MCF 10A (cell line): Measurements from ENCODE around the gene CPNE4. TPM values are rescaled to one million over a fixed set of nuclear protein-coding genes. Genes with fewer than 3 reads are reported as not detected.
A peak's percentile ranks its signal among the peaks of the same experiment; 100 is the strongest.

ENCODE experiments used
- BruUV-seq: library from RNA; stranded (reverse); fragments of 400-500 nt; replicated peaks from 2 replicates; lab custom pipeline; 2021; lab: Mats Ljungman, UMichigan
- CTCF ChIA-PET: fragments of 300-600 bp; sonication (Branson Sonifier 250); formaldehyde crosslinking; extraction: SDS; loops from one replicate; lab custom pipeline; 2021; ENCODE audit warnings: antibody characterized with exemption, inconsistent platforms; lab: Yijun Ruan, JAX
- POLR2A ChIA-PET: fragments of 300-600, 350-650 bp; sonication (Branson Sonifier 250); formaldehyde crosslinking; extraction: SDS; loops from one replicate; lab custom pipeline; 2020; ENCODE audit warnings: antibody characterized with exemption, inconsistent platforms; lab: Yijun Ruan, JAX
- DNase-seq: peaks from one replicate; pipeline ENCODE4 v3.0.0-alpha.2; 2018; ENCODE audit not compliant: unreplicated experiment
- H3K27ac Mint-ChIP-seq: one replicate; pipeline ENCODE4 v1.8.0; 2022; ENCODE audit warnings: mild to moderate bottlenecking, low read depth, mixed read lengths; ENCODE audit not compliant: unreplicated experiment
- H3K27me3 Mint-ChIP-seq: one replicate; pipeline ENCODE4 v1.8.0; 2022; ENCODE audit warnings: mixed read lengths; ENCODE audit not compliant: insufficient read depth, unreplicated experiment
- H3K36me3 Mint-ChIP-seq: one replicate; pipeline ENCODE4 v1.8.0; 2022; ENCODE audit warnings: mild to moderate bottlenecking, moderate library complexity, mixed read lengths; ENCODE audit not compliant: insufficient read depth, unreplicated experiment
- H3K4me1 Mint-ChIP-seq: one replicate; pipeline ENCODE4 v1.8.0; 2022; ENCODE audit warnings: mixed read lengths; ENCODE audit not compliant: insufficient read depth, unreplicated experiment
- H3K4me3 Mint-ChIP-seq: one replicate; pipeline ENCODE4 v1.8.0; 2022; ENCODE audit warnings: mild to moderate bottlenecking, moderate library complexity, mixed read lengths; ENCODE audit not compliant: unreplicated experiment
- H3K9me3 Mint-ChIP-seq: one replicate; pipeline ENCODE4 v1.8.0; 2022; ENCODE audit warnings: mixed read lengths; ENCODE audit not compliant: unreplicated experiment
- intact Hi-C: fragments of 100-400 bp; cut with micrococcal nuclease; formaldehyde crosslinking; loops from 2 replicates; pipeline ENCODE4 v1.14.1; 2022
- total RNA-seq: library from RNA; stranded (reverse); gene quantifications from 2 replicates; pipeline ENCODE4 v1.2.3, GENCODE V29; 2022
- TF ChIP-seq, protein P1 (sequence below): fragments of 200-600 bp; IDR thresholded peaks from one replicate; pipeline ENCODE4 v1.8.0; 2022; ENCODE audit warnings: antibody characterized with exemption, mild to moderate bottlenecking; ENCODE audit not compliant: unreplicated experiment

Gene CPNE4
- total RNA-seq, 1 experiment from 2014 or later, result not detected

DNA sequence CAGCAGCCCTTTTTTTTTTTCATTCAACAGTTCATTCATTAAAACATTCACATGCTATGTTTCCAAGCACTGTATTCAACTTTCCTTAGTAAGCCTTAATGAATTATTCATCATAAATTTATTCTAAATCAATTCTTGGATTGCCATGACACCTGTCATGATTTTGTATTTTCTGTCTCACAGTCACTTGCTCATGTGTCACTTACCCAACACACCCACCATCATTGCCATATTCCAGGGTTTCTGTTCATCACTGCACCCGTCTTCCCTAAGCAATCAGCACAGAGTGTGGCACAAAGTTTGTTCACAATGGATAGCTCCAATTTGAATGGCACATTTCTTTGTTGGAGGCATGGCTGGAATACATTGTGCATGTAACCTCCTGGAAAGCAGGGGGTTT is 27.2 kb downstream of the CPNE4 start:
- DNase-seq, result no peak
- no peak overlapping the region for H3K27ac Mint-ChIP-seq

DNA sequence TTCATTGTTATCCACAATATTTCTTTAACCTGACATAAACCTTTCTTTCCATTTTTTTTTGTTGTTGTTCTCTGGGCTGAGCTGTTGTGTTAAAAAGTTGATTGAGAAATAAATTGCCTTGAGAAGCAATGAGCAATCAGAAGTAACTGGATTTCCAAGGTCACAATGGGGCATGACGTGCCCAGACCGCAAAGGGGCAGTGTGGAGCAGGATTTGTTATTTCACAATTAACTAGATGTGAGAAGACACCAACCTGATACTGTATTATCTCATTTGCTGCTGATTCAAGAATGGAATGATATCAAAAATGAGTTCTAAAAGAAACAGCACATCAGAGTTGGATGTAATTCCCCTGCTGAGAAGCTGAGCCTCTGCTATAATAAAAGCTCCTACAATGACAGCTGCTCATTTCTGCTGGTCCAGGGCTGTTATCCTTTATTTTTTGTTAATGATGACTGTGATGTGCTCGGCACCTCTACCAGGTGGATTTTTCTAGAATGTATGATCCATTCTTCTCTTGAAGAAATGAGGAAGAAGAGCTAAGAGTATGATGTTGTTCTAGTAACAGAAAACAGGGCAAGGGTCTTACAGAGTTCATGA is 28.1 kb downstream of the CPNE4 start:
- no peak overlapping the region for H3K4me3 Mint-ChIP-seq
- H3K27me3 Mint-ChIP-seq, result no peaks in the 10 kb centered on the region
- no TSS peak for BruUV-seq
- TF ChIP-seq, protein P1, sequence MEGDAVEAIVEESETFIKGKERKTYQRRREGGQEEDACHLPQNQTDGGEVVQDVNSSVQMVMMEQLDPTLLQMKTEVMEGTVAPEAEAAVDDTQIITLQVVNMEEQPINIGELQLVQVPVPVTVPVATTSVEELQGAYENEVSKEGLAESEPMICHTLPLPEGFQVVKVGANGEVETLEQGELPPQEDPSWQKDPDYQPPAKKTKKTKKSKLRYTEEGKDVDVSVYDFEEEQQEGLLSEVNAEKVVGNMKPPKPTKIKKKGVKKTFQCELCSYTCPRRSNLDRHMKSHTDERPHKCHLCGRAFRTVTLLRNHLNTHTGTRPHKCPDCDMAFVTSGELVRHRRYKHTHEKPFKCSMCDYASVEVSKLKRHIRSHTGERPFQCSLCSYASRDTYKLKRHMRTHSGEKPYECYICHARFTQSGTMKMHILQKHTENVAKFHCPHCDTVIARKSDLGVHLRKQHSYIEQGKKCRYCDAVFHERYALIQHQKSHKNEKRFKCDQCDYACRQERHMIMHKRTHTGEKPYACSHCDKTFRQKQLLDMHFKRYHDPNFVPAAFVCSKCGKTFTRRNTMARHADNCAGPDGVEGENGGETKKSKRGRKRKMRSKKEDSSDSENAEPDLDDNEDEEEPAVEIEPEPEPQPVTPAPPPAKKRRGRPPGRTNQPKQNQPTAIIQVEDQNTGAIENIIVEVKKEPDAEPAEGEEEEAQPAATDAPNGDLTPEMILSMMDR, result peak; percentile 39
- H3K4me1 Mint-ChIP-seq, result no peaks in the 10 kb centered on the region
- CTCF ChIA-PET, result interaction anchor here (0.6 to 6.9 kb wide), 25 partner anchors 9 to 976 kb away, joined by 3 to 49 read pairs (median 3); partner anchors contain the start of gene CPNE4
- no peaks in the 10 kb centered on the region for H3K9me3 Mint-ChIP-seq
- H3K36me3 Mint-ChIP-seq, result no peaks in the 10 kb centered on the region
- H3K27ac Mint-ChIP-seq, result no peak overlapping the region
- peak; percentile 71 for DNase-seq
- POLR2A ChIA-PET, result no interaction called here
- intact Hi-C loops, result loop anchor here (1.0 kb wide), 2 partner anchors 23 to 174 kb away; no protein-coding TSS in a partner anchor

More for the DNA sequence above, 27.2 kb downstream of the CPNE4 start:
- Mint-ChIP-seq H3K36me3 (no peaks in the 10 kb centered on the region), H3K27me3 (no peaks in the 10 kb centered on the region), H3K4me1 (no peaks in the 10 kb centered on the region), H3K4me3 (no peak overlapping the region), H3K9me3 (no peaks in the 10 kb centered on the region)
- ChIA-PET CTCF (interaction anchor here (0.5 to 6.9 kb wide), 16 partner anchors 8 to 976 kb away, joined by 3 to 49 read pairs (median 6); partner anchors contain the start of gene CPNE4), POLR2A (no interaction called here)
- intact Hi-C loops, result no loop called here
- no TSS peak for BruUV-seq
- TF ChIP-seq, protein P1, result no peak

DNA sequence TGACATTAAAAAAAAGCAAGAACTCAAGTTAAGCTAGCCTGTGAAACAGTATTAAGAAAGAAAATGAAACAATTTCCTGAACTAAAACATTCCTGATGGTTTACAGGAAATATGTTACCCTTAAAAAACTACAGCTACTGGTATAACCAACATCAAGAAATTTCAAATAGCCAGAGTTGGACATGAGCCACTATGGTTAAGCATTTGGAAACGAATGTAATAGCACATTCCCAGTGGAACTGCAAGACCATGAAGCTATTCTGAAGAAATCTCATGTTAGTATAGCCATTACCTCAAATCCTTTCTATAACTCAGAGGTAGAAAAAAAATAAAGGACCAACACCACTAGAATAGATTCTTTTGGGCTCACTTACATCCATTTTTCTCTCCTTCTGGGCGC is 30.2 kb downstream of the CPNE4 start:
- Mint-ChIP-seq H3K4me3 (no peak overlapping the region), H3K4me1 (no peaks in the 10 kb centered on the region), H3K36me3 (no peaks in the 10 kb centered on the region), H3K27ac (no peak overlapping the region), H3K27me3 (peaks cover 9% of the 10 kb centered on the region), H3K9me3 (no peaks in the 10 kb centered on the region)
- no peak for DNase-seq
- ChIA-PET POLR2A (no interaction called here), CTCF (interaction anchor here (0.6 to 0.9 kb wide), 5 partner anchors 9 to 986 kb away, joined by 3 to 4 read pairs (median 3); partner anchors contain the start of gene CPNE4)
- TF ChIP-seq, protein P1, result no peak
- intact Hi-C loops, result no loop called here
- no TSS peak for BruUV-seq

DNA sequence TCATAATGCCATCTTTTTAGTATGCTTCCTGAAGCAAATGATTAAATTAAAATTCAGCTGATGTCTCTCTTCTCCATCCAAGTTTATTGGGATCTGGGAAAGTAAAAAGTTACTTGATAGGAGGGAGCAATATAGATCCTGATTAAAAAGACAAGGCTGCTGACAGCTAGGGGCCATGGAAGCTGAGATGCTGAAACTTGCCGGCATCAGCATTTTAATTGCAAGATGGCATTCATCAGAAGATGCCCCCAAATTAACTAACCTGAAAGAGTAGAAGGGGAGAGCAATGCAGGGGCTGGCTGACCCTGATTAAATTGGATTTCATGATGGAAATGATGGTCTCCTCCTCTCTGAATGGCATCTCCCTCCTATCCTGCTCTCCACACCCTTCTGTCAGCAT is 31.1 kb downstream of the CPNE4 start:
- Mint-ChIP-seq H3K9me3 (no peaks in the 10 kb centered on the region), H3K4me3 (no peak overlapping the region), H3K36me3 (no peaks in the 10 kb centered on the region), H3K4me1 (no peaks in the 10 kb centered on the region), H3K27ac (no peak overlapping the region), H3K27me3 (peaks cover 18% of the 10 kb centered on the region)
- DNase-seq, result no peak
- TF ChIP-seq, protein P1, result no peak
- POLR2A ChIA-PET, result no interaction called here
- intact Hi-C loops, result no loop called here
- CTCF ChIA-PET, result interaction anchor here (1.5 kb wide), 1 partner anchor 35 kb away, joined by 4 read pairs; no protein-coding TSS in a partner anchor
- BruUV-seq, result no TSS peak
